ENCODE data around the gene CCBE1.

The CCBE1 gene

GRCh38 chr18:59509481-59510442 lies 187.5 kb downstream of the CCBE1 start:
- DNase-seq (ENCODE audit: extremely low read depth in 1 of 2, low read depth in 1 of 2): no peak

GRCh38 chr18:59505356-59505755 lies 191.9 kb downstream of the CCBE1 start:
- no peak for DNase-seq (ENCODE audit: extremely low read depth in 1 of 2, low read depth in 1 of 2)

GRCh38 chr18:59502274-59503175 lies 194.7 kb downstream of the CCBE1 start:
- DNase-seq (ENCODE audit: extremely low read depth in 1 of 2, low read depth in 1 of 2): no peak

DNA sequence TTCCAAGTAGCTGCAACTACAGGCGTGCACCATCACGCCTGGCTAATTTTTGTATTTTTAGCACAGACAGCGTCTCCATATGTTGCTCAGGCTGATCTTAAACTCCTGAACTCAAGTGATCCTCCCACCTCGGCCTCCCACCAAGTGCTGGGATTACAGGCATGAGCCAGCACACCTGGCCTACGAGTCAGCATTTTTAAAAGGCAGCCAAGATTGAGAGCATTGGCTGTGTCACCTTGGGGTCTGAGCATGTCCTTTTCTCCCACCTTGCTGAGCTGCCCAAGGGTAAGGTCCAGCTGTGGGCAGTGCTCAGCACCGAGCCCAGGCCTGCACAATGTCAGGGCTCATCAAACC lies 195.3 kb downstream of the CCBE1 start:
- no peak for DNase-seq (ENCODE audit: extremely low read depth in 1 of 2, low read depth in 1 of 2)

- DNase-seq (ENCODE audit: extremely low read depth in 1 of 2, low read depth in 1 of 2): no peak
Observed at GRCh38 chr18:59500765-59501164, 196.5 kb downstream of the CCBE1 start.

DNA sequence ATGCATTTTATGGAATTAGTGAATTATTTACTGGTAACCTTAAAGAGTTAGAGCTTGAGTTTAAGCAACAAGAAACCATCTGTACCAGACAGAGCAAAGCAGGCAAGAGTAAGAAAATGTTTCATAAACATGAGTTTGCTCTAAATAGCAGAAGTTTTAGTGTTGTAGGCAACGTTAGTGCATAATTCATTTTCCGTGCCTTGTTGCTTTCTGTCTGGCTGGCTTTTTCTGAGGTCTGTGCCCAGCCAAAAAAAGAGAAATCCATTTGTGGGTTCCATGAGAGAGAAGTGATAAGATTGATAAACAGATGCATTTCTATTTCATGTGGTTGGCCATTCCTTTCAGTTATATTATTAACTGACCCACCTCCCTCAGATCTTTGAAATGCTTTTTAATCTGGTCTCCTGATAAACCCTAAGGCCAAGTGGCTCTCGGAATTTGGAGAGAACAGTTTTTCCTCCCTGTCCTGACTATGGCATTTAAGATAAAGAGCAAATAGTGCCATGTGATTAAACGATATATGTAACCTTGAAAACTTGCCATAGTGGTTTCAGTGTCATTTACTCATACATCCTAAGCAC lies 198.6 kb downstream of the CCBE1 start:
- no peak for DNase-seq (ENCODE audit: extremely low read depth in 1 of 2, low read depth in 1 of 2)

GRCh38 chr18:59492756-59493421 lies 204.3 kb downstream of the CCBE1 start:
- no peak for DNase-seq (ENCODE audit: extremely low read depth in 1 of 2, low read depth in 1 of 2)

DNA sequence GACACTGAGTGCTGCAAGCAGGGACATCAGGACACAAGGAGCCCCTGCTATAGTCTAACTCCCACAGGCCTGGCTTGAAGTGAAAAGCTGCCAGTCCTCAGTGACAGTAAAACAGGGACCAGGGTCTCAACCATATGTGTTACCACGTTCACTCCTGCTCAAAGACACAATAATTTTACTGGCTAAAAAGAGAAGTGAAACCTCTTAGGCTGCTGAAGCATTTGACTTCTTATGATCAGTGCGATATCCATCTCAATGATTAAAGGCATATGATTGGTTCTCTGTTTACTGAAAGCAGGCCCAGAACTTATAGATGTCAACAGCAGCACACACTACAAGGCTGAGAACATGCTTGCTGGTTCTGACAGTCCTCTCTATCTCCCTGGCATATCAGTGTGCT lies 208.3 kb downstream of the CCBE1 start:
- no peak for DNase-seq (ENCODE audit: extremely low read depth in 1 of 2, low read depth in 1 of 2)

DNA sequence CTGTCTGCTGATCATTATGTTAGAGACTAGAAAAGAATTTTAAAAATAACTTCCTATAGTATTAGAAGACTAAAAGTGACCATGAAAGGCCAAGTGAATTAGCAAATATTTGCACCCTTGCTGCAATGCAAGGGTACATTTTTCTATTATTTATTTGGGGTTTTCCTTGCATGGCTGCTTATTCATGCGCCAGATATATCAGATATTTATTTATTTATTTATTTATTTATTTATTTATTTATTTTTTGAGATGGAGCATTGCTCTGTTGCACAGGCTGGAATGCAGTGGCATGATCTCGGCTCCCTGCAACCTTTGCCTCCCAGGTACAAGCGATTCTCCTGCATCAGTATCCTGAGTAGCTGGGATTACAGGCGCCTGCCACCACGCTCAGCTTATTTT lies 211.8 kb downstream of the CCBE1 start:
- DNase-seq (ENCODE audit: extremely low read depth in 1 of 2, low read depth in 1 of 2): no peak

DNA sequence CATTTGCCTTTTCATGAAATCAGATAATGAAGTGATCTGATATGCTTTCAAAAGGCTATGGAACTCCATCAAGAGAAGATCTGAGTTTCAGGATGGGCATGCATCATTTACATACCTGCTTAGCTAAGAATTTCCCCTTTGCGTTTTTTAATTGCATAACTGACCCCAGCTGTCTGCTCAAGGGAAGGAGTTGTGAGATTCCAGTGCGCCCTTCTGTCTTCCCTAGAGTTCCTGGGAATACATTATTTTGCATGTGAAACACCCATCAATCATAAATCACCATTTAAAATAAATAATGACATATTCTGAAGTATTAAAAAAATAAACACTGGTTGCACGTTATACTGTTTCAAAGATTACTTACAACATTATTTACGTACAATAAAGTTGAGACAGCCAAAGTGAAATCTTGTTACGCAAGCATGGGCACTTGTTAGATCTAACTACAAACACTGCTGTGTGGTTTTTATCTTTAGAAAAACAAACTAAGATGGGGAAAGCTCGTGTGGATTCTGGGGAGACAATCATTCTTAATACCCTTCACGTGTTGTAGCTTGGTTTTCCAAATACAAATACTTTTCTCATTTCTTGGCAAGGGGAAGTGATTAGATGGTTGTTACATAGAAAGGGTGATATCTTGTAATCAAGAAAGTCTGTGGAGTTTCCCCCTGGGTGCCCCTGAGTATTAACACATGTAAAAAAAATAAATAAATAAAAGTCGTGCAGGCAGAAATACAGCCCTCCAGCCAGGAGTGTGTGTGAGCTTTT lies 212.5 kb downstream of the CCBE1 start:
- no peak for DNase-seq (ENCODE audit: extremely low read depth in 1 of 2, low read depth in 1 of 2)

- no peak for DNase-seq (ENCODE audit: extremely low read depth in 1 of 2, low read depth in 1 of 2)
Observed at GRCh38 chr18:59484131-59484530, 213.1 kb downstream of the CCBE1 start.

DNA sequence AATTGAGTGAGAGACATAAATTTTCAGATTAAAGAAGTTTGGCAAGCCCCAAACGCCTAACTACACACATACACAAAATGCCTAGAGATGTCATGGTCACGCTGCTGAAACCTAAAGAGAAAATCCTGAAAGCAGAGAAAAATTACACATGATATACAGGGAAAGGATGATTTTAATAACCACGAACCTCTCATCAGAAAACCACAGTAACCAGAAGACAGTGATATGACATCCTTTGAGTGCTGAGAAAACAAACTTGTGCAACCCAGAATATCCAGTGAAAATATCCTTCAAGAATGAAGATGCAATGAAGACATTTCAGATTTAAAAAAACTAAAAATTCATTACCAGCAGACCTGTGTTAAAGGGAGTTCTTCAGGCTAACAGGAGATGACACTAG lies 215.8 kb downstream of the CCBE1 start:
- no peak for DNase-seq (ENCODE audit: extremely low read depth in 1 of 2, low read depth in 1 of 2)

GRCh38 chr18:59479776-59480175 lies 217.4 kb downstream of the CCBE1 start:
- DNase-seq (ENCODE audit: extremely low read depth in 1 of 2, low read depth in 1 of 2): no peak

DNA sequence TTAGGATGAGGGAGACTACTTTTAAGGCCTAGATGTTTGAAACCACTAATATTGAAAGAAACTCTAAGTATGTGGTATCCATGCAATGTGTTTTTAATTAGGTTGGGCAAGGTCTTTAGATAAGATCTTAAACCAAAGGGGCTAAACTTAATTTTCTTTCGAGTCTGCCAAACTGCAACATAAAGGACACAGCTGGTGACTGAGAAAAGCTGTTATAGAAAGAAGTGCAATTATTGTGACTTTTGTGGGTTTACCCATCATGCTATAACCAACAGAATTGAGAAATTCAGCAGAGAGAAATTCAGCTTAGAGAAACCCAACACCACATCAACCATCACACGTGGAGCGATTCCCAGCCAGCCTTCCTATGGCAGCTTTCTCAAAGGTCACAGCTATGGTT lies 218.6 kb downstream of the CCBE1 start:
- no peak for DNase-seq (ENCODE audit: extremely low read depth in 1 of 2, low read depth in 1 of 2)

GRCh38 chr18:59477849-59478248 lies 219.4 kb downstream of the CCBE1 start:
- DNase-seq (ENCODE audit: extremely low read depth in 1 of 2, low read depth in 1 of 2): no peak

DNA sequence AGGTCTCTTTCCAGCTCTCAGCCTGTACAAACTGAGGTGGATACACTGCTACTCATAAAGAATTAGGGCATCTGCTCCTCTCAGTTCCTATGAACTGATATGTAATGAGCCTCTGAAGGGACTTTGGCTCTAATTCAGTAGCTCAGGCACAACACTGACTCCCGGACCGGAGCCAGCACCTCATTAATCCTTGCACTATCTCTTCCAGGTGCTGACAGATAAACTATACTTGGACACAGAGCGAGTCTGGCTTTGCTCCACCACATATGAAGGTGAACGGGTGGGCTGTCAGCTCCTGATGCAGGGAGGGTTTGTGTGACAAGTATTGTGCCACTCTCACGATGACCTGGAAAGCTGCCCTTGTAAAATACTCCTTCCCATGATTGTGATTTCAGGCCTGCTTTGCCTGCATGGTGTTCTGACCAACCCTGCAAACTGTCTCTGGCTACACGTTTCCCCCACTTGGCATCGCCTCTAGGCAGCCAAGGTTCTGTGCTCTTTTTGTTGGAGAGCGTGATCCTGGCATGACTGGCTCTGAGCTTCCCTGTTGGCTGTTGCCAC lies 226.6 kb downstream of the CCBE1 start:
- DNase-seq (ENCODE audit: extremely low read depth in 1 of 2, low read depth in 1 of 2): no peak

GRCh38 chr18:59469463-59470180 lies 227.6 kb downstream of the CCBE1 start:
- DNase-seq (ENCODE audit: extremely low read depth in 1 of 2, low read depth in 1 of 2): no peak

DNA sequence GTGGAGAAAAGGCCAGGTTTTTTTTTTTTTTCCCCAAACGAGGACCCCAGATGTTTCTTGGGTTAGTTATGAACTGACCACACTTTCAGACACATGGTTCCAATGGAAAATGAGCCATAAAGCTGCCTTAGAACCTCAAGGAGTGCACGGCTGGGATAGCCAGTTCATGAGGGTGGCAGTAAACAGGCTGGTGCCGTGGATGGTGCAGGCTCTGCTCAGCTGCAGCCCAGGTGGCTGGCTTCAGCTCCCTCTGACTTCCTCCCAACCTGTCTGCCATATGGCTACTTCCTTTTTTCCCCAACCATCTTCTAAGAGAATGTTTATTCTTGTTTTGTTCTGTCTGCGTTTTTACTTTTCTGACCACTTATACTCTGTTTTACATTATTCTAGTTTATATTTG lies 228.4 kb downstream of the CCBE1 start:
- no peak for DNase-seq (ENCODE audit: extremely low read depth in 1 of 2, low read depth in 1 of 2)

DNA sequence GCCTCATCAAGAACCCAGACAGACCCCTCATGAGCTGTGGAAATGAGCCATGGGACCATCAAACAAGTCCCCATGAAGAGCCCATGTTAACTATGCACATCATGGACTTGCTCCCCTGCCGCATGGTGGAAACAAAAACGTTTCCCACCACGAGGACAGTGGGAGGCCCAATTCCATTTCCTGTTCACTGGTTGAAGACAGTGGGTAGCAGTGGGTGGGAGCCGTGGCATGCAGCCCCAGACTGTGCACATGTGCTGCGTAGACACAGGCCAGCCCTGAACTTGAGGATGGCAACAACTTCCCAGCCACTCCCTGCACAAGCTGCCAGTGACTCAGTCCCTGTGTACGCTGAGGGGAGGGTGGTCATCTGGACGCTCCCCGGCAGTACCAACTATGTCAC lies 229.7 kb downstream of the CCBE1 start:
- no peak for DNase-seq (ENCODE audit: extremely low read depth in 1 of 2, low read depth in 1 of 2)

All from activated CD8-positive, alpha-beta memory T cell treated with anti-CD3 and anti-CD28 coated beads for 1 hour (primary cell).